HG03039 (cell line): ENCODE results near the gene GPR27.

Source experiments
- ATAC-seq: cut with Tn5 transposase; IDR thresholded peaks from one replicate; pipeline ENCODE4 v1.9.1; 2021; ENCODE audit warnings: mild to moderate bottlenecking, moderate library complexity; ENCODE audit not compliant: unreplicated experiment

The GPR27 gene

DNA sequence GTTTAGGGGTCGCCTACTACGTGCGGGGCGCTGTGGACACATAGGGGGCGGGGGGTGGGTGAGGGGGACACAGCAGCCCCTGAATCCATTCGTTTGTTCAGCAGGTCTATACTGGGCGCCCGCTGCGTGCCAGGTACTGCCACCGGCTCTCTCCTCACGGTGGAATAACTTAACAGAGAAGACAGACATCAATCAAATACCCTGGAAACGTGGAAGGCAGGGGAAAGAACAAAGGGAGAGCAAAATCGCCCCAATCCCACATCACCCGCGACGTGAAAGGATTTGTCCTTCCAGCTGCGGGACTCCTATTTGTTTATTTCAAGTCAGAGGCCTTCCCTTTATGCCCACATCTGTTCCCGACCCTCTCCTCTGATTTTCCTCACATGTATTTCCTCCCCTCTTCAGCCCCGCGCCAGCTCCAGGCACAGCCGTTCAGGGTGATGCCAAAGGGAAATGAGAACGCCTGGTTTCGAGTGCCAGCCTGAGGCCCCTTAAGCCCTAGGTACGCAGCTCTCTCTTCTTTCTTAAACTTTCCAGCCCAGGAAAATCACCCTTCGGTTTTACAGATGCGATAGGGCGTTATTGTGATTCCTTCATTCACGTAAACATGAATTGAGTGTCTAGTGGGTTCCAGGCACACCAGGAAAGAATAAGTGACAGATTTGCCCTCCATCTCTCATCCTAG, 32.0 kb downstream of the GPR27 start:
- no peak for ATAC-seq

DNA sequence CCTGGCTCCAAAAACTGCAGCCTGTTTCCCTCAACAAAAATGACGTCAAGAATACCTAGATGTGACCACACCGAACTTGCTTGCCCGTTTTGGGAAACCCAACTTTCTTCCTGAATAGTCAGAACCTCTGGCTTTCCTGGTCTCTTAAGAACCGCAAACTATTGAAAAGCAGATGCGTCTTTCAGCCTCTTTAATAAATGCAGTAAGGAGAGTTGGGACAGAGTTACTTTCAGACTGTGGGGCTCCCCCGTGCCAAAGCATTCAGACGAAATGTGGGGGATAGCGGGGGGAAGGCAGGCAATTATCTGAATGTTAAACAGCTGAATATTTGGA, 32.5 kb downstream of the GPR27 start:
- ATAC-seq = no peak

DNA sequence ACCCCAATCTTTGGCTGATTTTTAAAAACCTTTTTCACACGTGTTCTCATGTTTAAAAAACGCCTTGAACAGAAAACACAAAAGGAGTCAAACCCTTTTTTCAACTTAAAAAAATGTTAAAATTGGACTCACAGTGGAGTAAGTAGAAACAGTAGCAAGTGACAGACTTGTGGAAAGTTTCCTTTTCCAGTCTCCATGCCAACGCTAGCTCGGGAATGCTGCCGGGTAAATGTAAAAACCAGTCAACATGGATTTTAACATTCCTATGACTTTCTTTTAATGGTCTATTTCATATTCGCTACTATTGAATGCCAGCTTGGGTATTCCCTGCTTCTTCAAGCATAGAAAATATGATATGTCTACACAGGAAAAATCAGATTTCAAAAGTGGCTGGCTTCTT, 32.9 kb downstream of the GPR27 start:
- no peak for ATAC-seq

DNA sequence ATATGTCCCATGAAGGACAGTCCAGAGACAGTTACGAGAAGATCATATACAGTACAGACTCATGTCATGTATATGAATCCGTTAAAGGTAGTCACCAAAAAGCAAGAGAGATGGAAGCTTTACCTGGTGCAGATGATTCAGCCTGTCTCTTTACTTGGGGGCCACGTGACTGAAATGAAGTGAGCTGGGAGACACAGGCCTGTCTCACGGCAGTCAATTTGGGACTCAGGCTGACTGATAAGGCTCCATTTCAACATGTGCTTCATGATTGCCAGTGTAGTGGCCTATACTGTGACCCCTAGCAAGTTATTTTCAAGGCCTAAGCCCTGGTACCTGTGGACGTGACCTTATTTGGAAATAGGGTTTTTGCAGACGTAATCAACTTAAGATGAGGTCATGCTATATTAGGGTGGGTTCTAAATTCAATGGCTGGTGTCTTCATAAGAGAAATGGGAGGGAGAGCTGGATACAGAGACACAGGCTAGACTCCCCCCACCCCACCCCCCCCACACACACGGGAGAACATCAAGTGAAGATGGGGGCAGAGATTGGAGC, 34.3 kb downstream of the GPR27 start:
- no peak for ATAC-seq

DNA sequence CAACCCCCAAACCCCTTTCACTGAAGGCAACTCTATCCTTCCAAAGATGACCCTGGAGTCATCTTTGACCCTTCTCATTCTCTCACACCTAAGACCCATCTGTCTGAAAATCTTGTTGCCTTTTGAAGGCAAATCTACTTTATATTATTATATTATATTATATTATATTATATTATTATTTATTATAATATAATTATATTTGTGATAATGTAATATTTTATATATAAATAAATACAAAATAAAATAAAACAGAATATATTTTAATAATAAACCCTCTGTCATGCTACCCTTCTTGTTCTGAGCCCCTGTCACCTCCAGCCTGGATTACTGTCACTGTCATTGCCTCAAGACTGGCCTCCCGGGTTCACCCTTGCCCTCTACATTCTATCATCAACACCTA, 36.3 kb downstream of the GPR27 start:
- no peak for ATAC-seq

DNA sequence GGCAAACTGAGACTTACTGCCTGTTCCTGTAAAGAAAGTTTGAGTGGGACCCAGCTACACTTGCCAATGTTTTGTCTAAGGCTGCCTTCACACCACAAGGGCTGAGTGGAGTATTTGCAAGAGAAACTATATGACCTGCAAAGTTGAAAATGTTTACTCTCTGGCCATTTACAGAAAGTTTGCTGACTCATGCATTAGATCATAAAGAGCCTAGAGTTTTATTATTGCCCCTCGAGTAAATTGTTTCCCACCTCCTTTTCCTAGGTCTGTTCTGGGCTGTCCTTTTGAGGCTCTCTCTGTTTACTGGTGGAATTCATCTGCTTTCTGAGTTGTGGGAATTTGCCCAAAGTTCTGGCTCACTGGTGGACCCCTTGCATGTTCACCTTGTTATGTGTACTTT, 38.0 kb downstream of the GPR27 start:
- ATAC-seq = no peak

DNA sequence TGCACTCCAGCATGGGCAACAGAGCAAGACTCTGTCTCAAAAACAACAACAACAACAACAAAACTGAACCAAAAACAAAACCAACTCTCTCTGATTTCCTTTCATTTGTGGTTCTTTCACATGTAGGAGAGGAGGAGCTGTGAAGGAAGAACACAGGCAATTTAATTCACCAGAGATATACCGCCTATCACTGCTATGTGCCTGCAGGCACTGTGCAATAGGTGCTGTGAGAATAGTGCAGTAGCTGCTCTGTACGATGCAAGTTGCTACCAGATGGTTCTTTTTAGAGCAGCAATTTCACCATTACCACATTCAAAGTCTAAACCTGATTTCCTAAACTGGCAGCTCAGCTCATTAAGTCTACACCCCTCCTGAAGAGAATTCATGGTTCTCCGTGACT, 42.6 kb downstream of the GPR27 start:
- ATAC-seq = no peak

DNA sequence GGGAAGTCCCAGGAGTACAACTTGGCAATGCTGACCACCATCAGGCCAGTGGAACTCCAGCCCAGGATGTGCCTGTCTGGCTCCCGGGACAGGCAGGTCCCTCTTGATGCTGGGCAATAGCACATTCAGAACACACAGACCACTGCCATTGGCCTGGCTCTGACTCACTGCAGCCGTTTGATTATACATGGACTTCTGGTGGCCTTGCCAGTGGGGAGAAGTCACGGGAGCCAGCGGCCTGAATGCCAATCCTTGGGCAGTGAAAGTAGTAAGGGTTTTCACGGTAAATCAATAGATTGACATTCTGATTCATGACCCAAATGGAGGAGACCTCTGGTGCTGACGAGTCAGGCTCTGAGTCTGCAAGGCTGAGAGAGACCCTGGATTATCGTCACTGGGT, 43.8 kb downstream of the GPR27 start:
- no peak for ATAC-seq

DNA sequence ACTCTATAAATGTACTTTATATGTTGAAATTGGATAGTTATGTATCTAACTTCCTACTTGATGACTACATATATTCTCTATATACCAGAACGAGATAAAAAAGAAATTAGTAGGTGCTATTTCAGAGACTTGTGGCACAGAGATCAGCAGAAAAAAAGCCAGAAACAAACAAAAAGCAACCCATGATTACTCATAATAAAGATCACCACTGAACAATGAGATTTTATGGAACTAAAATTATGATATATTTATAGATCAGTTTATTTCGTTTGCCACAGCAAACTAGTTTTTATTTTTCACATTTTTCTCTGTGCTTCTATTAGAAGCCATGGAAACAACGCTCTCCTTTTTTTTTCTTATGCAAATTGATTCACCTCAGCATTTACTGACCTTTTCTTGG, 46.4 kb downstream of the GPR27 start:
- ATAC-seq = no peak

DNA sequence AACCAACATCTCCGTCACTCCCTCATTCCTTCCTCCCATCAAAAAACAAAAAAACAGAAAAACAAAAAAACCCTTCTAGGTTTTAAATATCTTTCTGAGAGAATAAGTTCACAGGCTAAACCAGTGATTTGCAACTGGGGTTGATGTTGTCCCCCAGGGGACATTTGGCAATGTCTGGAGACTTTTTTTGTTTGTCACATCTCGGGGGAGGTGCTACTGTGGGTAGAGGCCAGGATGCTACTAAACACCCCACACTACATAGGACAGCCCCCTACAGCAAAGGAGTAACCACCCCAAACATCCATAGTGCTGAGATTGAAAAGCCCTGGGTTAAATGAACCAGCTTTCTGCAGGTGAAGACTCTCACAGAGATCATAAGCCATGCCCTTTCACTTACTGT, 48.3 kb downstream of the GPR27 start:
- ATAC-seq = no peak

DNA sequence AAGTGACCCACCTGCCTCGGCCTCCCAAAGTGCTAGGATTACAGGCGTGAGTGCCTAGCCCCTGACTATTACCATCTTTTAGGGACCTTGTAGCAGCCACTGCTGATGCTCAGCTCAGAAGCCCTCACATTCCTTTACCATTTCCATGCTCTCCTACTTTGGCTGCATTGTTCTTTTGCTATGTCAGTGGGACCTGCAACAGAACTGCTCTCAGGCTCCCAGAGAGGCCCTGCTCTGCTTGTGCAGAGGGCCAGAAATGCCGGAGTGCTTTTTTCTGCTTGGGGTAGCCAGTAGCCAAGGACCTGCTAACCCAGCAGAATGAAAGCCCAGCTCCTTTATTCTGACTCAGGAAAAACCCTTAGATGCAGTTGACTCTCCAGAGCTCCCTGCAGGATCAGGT, 49.6 kb downstream of the GPR27 start:
- no peak for ATAC-seq

DNA sequence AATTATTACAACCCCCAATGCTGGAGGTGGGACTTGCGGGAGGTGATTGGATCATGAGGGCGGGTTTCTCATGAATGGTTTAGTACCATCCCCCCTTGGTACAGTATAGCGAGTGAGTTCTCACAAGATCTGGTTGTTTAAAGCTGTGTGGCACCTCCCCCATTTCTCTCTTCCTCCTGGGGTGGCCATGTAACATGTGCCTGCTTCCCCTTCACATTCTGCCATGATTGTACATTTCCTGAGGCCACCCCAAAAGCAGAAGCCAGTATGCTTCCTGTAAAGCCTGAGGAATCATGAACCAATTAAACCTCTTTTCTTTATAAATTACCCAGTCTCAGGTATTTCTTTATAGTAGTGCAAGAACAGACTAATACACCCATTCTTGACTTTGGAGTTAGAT, 51.5 kb downstream of the GPR27 start:
- ATAC-seq = no peak

DNA sequence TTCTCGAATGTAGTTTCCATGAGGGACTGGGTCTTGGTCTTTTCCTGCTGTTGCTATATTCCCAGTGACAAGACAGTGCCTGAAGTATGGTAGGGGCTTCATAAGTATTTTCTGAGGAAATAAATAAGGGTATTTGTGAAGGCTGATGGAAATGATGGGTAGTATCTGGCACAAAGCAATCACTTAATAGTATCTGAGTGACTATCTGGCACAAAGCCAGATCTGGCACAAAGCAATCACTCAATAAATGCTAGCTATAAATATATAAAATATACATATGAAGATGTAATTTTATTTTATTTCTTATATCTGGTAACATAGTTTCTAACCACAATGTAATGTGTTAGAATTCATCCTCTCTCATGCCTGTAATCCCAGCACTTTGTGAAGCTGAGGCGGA, 52.0 kb downstream of the GPR27 start:
- no peak for ATAC-seq
